Activated CD8-positive, alpha-beta memory T cell treated with anti-CD3 and anti-CD28 coated beads, Interleukin-2, amount 50 U/mL, for 4 hours (primary cell): ENCODE data around the gene C1orf141.
"Not testable (repeated sequence)": the region's sequence is repeated elsewhere in the genome, so short reads cannot be mapped to it uniquely, and the experiment has no call there.

Experiments used
- DNase-seq: peaks from one replicate; pipeline ENCODE4 v3.0.0-alpha.2; 2020

The C1orf141 gene

GRCh38 chr1:67141832-67142231 lies 7.1 kb upstream of the C1orf141 start:
- not testable (repeated sequence) for DNase-seq

- no peak for DNase-seq
These were observed 5.7 kb upstream of the C1orf141 start for GRCh38 chr1:67140460-67140859.

- DNase-seq, result no peak
These were observed 4.2 kb upstream of the C1orf141 start for GRCh38 chr1:67138813-67139499.

- no peak for DNase-seq
These were observed 2.6 kb upstream of the C1orf141 start for GRCh38 chr1:67137307-67137753.

- no peak for DNase-seq
These were observed 584 bp upstream of the C1orf141 start for GRCh38 chr1:67135354-67135753.

- no peak for DNase-seq
These were observed 1.6 kb downstream of the C1orf141 start for GRCh38 chr1:67133177-67133576.

- no peak for DNase-seq
These were observed 4.1 kb downstream of the C1orf141 start for GRCh38 chr1:67130673-67131072.

- DNase-seq, result no peak
These were observed 7.8 kb downstream of the C1orf141 start for GRCh38 chr1:67126974-67127373.

- no peak for DNase-seq
These were observed 8.5 kb downstream of the C1orf141 start for GRCh38 chr1:67126111-67126746.

- no peak for DNase-seq
These were observed 10.3 kb downstream of the C1orf141 start for GRCh38 chr1:67124455-67124854.

GRCh38 chr1:67120855-67121619 lies 13.7 kb downstream of the C1orf141 start:
- DNase-seq, result no peak

- DNase-seq, result no peak
These were observed 16.1 kb downstream of the C1orf141 start for GRCh38 chr1:67118646-67119045.

- no peak for DNase-seq
These were observed 16.6 kb downstream of the C1orf141 start for GRCh38 chr1:67118191-67118590.

GRCh38 chr1:67114162-67114561 lies 20.6 kb downstream of the C1orf141 start:
- DNase-seq, result no peak

GRCh38 chr1:67110352-67110751 lies 24.4 kb downstream of the C1orf141 start:
- no peak for DNase-seq

- no peak for DNase-seq
These were observed 29.3 kb downstream of the C1orf141 start for GRCh38 chr1:67105508-67105907.

GRCh38 chr1:67103548-67103947 lies 31.2 kb downstream of the C1orf141 start:
- no peak for DNase-seq

GRCh38 chr1:67100833-67101232 lies 33.9 kb downstream of the C1orf141 start:
- DNase-seq, result no peak

GRCh38 chr1:67097305-67097704 lies 37.5 kb downstream of the C1orf141 start:
- no peak for DNase-seq

GRCh38 chr1:67094191-67094590 lies 40.6 kb downstream of the C1orf141 start:
- DNase-seq, result no peak

- no peak for DNase-seq
These were observed 45.0 kb downstream of the C1orf141 start for GRCh38 chr1:67089685-67090208.

GRCh38 chr1:67088440-67088839 lies 46.3 kb downstream of the C1orf141 start:
- no peak for DNase-seq

GRCh38 chr1:67085326-67085725 lies 49.4 kb downstream of the C1orf141 start:
- DNase-seq, result no peak
